Heart right ventricle (tissue), 16 donors: ENCODE data around the gene DNAH3. TPM values are rescaled to one million over a fixed set of nuclear protein-coding genes. Genes with fewer than 3 reads are reported as not detected.

Source experiments
- ATAC-seq, 8 donors: fragments of 200-7000 bp; cut with Tn5 transposase; one replicate each; pipeline ENCODE4 v1.9.1; 2020; ENCODE audit warnings: mild to moderate bottlenecking in 8 of 8, moderate library complexity in 8 of 8, moderate number of reproducible peaks in 1 of 8
- DNase-seq, 2 donors: peaks; one replicate each; pipeline ENCODE4 v3.0.0-alpha.2; 2020
- H3K27ac ChIP-seq, 10 donors: fragments of 200-600 bp; sonication (generic) in 2 of 10; one replicate each; pipeline versions ENCODE4 v1.5.0 to v1.8.0; 2020 to 2022; ENCODE audit warnings: mild to moderate bottlenecking in 3 of 10
- H3K27me3 ChIP-seq, 7 donors: fragments of 200-600 bp; one replicate each; pipeline ENCODE4 v1.8.0; 2021 to 2022; ENCODE audit warnings: mild to moderate bottlenecking in 2 of 7
- H3K36me3 ChIP-seq, 9 donors: fragments of 200-600 bp; sonication (generic) in 1 of 9; one replicate each; pipeline versions ENCODE4 v1.5.0 to v1.8.0; 2020 to 2022; ENCODE audit warnings: mild to moderate bottlenecking in 2 of 9
- H3K4me1 ChIP-seq, 9 donors: fragments of 200-600 bp; sonication (generic) in 1 of 9; one replicate each; pipeline versions ENCODE4 v1.5.0 to v1.8.0; 2020 to 2022; ENCODE audit warnings: mild to moderate bottlenecking in 4 of 9
- H3K4me3 ChIP-seq, 10 donors: fragments of 200-600 bp; sonication (generic) in 2 of 10; one replicate each; pipeline versions ENCODE4 v1.5.0 to v1.8.0; 2020 to 2022; ENCODE audit warnings: mild to moderate bottlenecking in 7 of 10, moderate library complexity in 2 of 10
- H3K9me3 ChIP-seq, 11 donors: fragments of 200-600 bp in 10 of 11; sonication (generic) in 2 of 11; one replicate each; pipeline versions ENCODE4 v1.5.0 to v1.8.0; 2013 to 2022; ENCODE audit warnings: mild to moderate bottlenecking in 2 of 11, control low read depth in 1 of 11, moderate library complexity in 1 of 11
- CTCF ChIP-seq, 9 donors: fragments of 200-600 bp; sonication (generic) in 2 of 9; IDR thresholded peaks; one replicate each; pipeline versions ENCODE4 v1.5.0 to v1.8.0; 2021 to 2022; ENCODE audit warnings: antibody characterized with exemption in 9 of 9, mild to moderate bottlenecking in 5 of 9, moderate library complexity in 1 of 9
- WGBS, 2 donors: extraction: QIAGEN DNeasy Blood & Tissue Kit; methylation state at CpG; one replicate each; pipeline ENCODE4 v1.1.7; 2013; ENCODE audit warnings: inconsistent platforms in 1 of 2; 5-methylcytosine and 5-hydroxymethylcytosine counted together
- intact Hi-C, 10 donors: fragments of 100-400 bp; cut with DNase I; formaldehyde crosslinking; loops; one replicate each; pipeline versions ENCODE4 v1.11.1 to v1.14.2; 2022
- polyA plus RNA-seq, 2 donors: library from polyadenylated mRNA; stranded (reverse); fragments of 200-250 nt; gene quantifications; one replicate each; pipeline ENCODE4 v1.2.3, GENCODE V29; 2013
- total RNA-seq, 10 donors: library from RNA; stranded (reverse); fragmentation: NEBNext Ultra II Directional in 3 of 10; extraction: Animal tissue kit (Norgen Biotek cat#: 25700) in 3 of 10; gene quantifications; one replicate each; pipeline versions ENCODE4 v1.2.1 to v1.2.4, GENCODE V29; 2021 to 2023
- donor health status: Arrhythmogenic right ventricular cardiomyopathy.
- donor health status: ischemic (EF 13 %, LVEDD 7.1; RV severe dilation, severe dysfunction).
- donor health status: healthy with polysubstance abuse.
- donor health status: DM: no; HTN: yes; CAD: no.
- donor health status: DM: no; HTN: no; CAD: no.
- donor health status: ischemic (EF 25% LVEDD 6.9; RV normal size, moderate dysfunction).
- donor health status: ischemic (EF 25% LVEDD 5.7; RV mildly dilated, moderate dysfunction).
- donor health status: healthy.
- donor health status: DM: yes; HTN: yes; CAD: no.
- donor health status: Ischemic cardiomyopathy.
- donor health status: ischemic (EF 35%, LVEDD 5.7; RV mildly dilated, moderate dysfunction).
- donor health status: nonischemic (EF 11% LVEDD 7.7; RV severe dilation, severe dysfunction).
- donor health status: DM: yes; HTN: yes; CAD: no.
- donor health status: PGD.
- donor health status: ischemic (EF 29% LVEDD 5.4; RV normal size, mild dysfunction).
- donor health status: nonischemic (EF 23%, LVEDD 6.1; RV moderate dilation, normal function).

DNAH3 gene
- total and polyA plus RNA-seq, 12 donors, result 0.39 to 3.7 (median 1.0) TPM; not detected in 1

GRCh38 chr16:20954574-20954973 lies 196.1 kb downstream of the DNAH3 start:
- H3K4me1 ChIP-seq, result no peaks in the 10 kb centered on the region
- H3K27ac ChIP-seq, result no peak overlapping the region
- TF ChIP-seq CTCF (IDR thresholded peaks at IDR 0.05), result no peak
- H3K36me3 ChIP-seq, result no peaks in the 10 kb centered on the region
- no peaks in the 10 kb centered on the region for H3K27me3 ChIP-seq
- DNase-seq (no peak), ATAC-seq (no peak)
- WGBS, 2 donors, result 95 to 97% methylated on average over 11 of the region's 11 CpGs
- intact Hi-C loops, result loop anchor here in 1 of 10 donors (5.0 kb wide), 1 partner anchor 48 kb away; no protein-coding TSS in a partner anchor
- no peaks in the 10 kb centered on the region for H3K9me3 ChIP-seq
- no peak overlapping the region for H3K4me3 ChIP-seq

- Histone ChIP-seq H3K27me3 (no peaks in the 10 kb centered on the region), H3K36me3 (no peaks in the 10 kb centered on the region), H3K4me1 (no peaks in the 10 kb centered on the region), H3K27ac (no peak overlapping the region), H3K4me3 (no peak overlapping the region), H3K9me3 (no peaks in the 10 kb centered on the region)
- intact Hi-C loops, result loop anchor here in 1 of 10 donors (5.0 kb wide), 1 partner anchor 50 kb away; no protein-coding TSS in a partner anchor
- WGBS, 2 donors, result 73 to 75% methylated on average over 13 of the region's 13 CpGs
- no peak for ATAC-seq
- no peak for DNase-seq
- no peak for TF ChIP-seq CTCF (IDR thresholded peaks at IDR 0.05)
These were observed 198.3 kb downstream of the DNAH3 start for GRCh38 chr16:20952139-20952920.

GRCh38 chr16:20950294-20950693 lies 200.4 kb downstream of the DNAH3 start:
- Histone ChIP-seq H3K36me3 (no peaks in the 10 kb centered on the region), H3K27ac (no peak overlapping the region), H3K27me3 (no peaks in the 10 kb centered on the region), H3K9me3 (no peaks in the 10 kb centered on the region), H3K4me1 (peaks cover 0 to 1% (median 0%) of the 10 kb centered on the region in 9 donors), H3K4me3 (no peak overlapping the region)
- intact Hi-C loops, result loop anchor here in 1 of 10 donors (5.0 kb wide), 1 partner anchor 52 kb away; no protein-coding TSS in a partner anchor
- 83 to 88% methylated on average over 4 of the region's 4 CpGs for WGBS, 2 donors
- no peak for TF ChIP-seq CTCF (IDR thresholded peaks at IDR 0.05)
- ATAC-seq (no peak), DNase-seq (no peak)

- Histone ChIP-seq H3K4me1 (peaks cover 0 to 6% (median 0%) of the 10 kb centered on the region in 9 donors), H3K9me3 (no peaks in the 10 kb centered on the region), H3K36me3 (no peaks in the 10 kb centered on the region), H3K4me3 (no peak overlapping the region), H3K27me3 (no peaks in the 10 kb centered on the region), H3K27ac (no peak overlapping the region)
- intact Hi-C loops, result loop anchor here in 1 of 10 donors (5.0 kb wide), 1 partner anchor 53 kb away; no protein-coding TSS in a partner anchor
- ATAC-seq (no peak), DNase-seq (no peak)
- TF ChIP-seq CTCF (IDR thresholded peaks at IDR 0.05), result no peak
- WGBS, 2 donors, result 84 to 89% methylated on average over 3 of the region's 3 CpGs
These were observed 201.0 kb downstream of the DNAH3 start for GRCh38 chr16:20949660-20950059.
